ENCODE results near the gene SRA1. TPM values are rescaled to one million over a fixed set of nuclear protein-coding genes. Genes with fewer than 3 reads are reported as not detected.
A peak's percentile ranks its signal among the peaks of the same experiment; 100 is the strongest.
"Not testable (repeated sequence)": the region's sequence is repeated elsewhere in the genome, so short reads cannot be mapped to it uniquely, and the experiment has no call there.

SRA1 gene
- total RNA-seq, 1 donor: 29.6 TPM

- no peak overlapping the region for H3K4me3 ChIP-seq (ENCODE audit: low read depth, low read length)
- DNase-seq (ENCODE audit: low read depth): peak; percentile 82
- no peak for TF ChIP-seq CTCF (IDR thresholded peaks at IDR 0.05; ENCODE audit: insufficient read depth, low read length)
Observed at GRCh38 chr5:140588311-140589070, 31.2 kb upstream of the SRA1 start.

GRCh38 chr5:140587495-140587894 lies 30.2 kb upstream of the SRA1 start:
- TF ChIP-seq CTCF (IDR thresholded peaks at IDR 0.05; ENCODE audit: insufficient read depth, low read length): no peak
- DNase-seq (ENCODE audit: low read depth): no peak
- no peak overlapping the region for H3K4me3 ChIP-seq (ENCODE audit: low read depth, low read length)

GRCh38 chr5:140579188-140579747 lies 22.0 kb upstream of the SRA1 start:
- peak; percentile 7 for TF ChIP-seq CTCF (IDR thresholded peaks at IDR 0.05; ENCODE audit: insufficient read depth, low read length)
- DNase-seq (ENCODE audit: low read depth); H3K4me3 ChIP-seq (ENCODE audit: low read depth, low read length): not testable (repeated sequence)

- TF ChIP-seq CTCF (IDR thresholded peaks at IDR 0.05; ENCODE audit: insufficient read depth, low read length): no peak
Observed at GRCh38 chr5:140576776-140577201, 19.5 kb upstream of the SRA1 start.

GRCh38 chr5:140575309-140575708 lies 18.0 kb upstream of the SRA1 start:
- peak; percentile 62 for TF ChIP-seq CTCF (IDR thresholded peaks at IDR 0.05; ENCODE audit: insufficient read depth, low read length)
- DNase-seq (ENCODE audit: low read depth): peak; percentile 70
- H3K4me3 ChIP-seq (ENCODE audit: low read depth, low read length): no peak overlapping the region

More at GRCh38 chr5:140576776-140577201, 19.5 kb upstream of the SRA1 start:
- peak; percentile 31 for DNase-seq (ENCODE audit: low read depth)
- H3K4me3 ChIP-seq (ENCODE audit: low read depth, low read length): no peak overlapping the region

- TF ChIP-seq CTCF (IDR thresholded peaks at IDR 0.05; ENCODE audit: insufficient read depth, low read length): no peak
- peak; percentile 82 for DNase-seq (ENCODE audit: low read depth)
- no peak overlapping the region for H3K4me3 ChIP-seq (ENCODE audit: low read depth, low read length)
Observed at GRCh38 chr5:140574165-140574564, 16.9 kb upstream of the SRA1 start.
